WI38 (cell line): ENCODE measurements around the gene KLHDC4.

Source experiments
- H3K4me3 ChIP-seq: 2 replicates; pipeline ENCODE4 v1.5.1; 2011; ENCODE audit warnings: low read depth, mild to moderate bottlenecking, control low read depth, low read length
- TF ChIP-seq, protein P1 (sequence below): IDR thresholded peaks from 2 replicates; pipeline ENCODE4 v1.5.1; 2012; ENCODE audit warnings: low read depth, mild to moderate bottlenecking, control low read depth, low read length

The KLHDC4 gene

DNA sequence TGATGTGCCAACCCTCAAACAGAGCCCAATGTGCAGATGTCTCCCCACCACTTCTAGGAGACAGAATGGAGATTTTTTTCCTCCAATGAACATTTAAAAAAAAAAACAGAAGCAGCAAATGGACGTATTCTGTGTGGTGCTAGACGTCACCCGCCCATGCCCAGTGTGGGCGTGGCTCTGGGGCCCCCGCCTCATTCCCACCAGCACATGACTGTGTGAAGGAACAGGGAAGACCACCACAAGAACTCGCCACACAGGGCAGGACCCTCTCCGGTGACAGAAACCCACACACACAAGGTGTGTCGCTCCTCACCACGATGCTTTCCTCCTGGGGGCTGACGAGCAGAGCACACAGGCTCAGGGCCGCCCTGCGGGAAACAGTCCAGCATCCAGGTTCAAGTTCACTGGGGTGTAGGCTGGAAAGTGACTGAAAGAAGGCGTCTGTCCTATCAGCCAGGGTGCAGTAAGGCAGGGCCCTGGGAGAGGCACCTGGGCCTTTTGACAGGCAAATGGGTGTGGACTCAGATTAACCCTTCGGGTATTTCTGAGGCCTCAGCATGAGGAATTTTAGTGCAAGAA is 53.5 kb downstream of the KLHDC4 start:
- H3K4me3 ChIP-seq: no peak overlapping the region
- TF ChIP-seq, protein P1, sequence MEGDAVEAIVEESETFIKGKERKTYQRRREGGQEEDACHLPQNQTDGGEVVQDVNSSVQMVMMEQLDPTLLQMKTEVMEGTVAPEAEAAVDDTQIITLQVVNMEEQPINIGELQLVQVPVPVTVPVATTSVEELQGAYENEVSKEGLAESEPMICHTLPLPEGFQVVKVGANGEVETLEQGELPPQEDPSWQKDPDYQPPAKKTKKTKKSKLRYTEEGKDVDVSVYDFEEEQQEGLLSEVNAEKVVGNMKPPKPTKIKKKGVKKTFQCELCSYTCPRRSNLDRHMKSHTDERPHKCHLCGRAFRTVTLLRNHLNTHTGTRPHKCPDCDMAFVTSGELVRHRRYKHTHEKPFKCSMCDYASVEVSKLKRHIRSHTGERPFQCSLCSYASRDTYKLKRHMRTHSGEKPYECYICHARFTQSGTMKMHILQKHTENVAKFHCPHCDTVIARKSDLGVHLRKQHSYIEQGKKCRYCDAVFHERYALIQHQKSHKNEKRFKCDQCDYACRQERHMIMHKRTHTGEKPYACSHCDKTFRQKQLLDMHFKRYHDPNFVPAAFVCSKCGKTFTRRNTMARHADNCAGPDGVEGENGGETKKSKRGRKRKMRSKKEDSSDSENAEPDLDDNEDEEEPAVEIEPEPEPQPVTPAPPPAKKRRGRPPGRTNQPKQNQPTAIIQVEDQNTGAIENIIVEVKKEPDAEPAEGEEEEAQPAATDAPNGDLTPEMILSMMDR: no peak

DNA sequence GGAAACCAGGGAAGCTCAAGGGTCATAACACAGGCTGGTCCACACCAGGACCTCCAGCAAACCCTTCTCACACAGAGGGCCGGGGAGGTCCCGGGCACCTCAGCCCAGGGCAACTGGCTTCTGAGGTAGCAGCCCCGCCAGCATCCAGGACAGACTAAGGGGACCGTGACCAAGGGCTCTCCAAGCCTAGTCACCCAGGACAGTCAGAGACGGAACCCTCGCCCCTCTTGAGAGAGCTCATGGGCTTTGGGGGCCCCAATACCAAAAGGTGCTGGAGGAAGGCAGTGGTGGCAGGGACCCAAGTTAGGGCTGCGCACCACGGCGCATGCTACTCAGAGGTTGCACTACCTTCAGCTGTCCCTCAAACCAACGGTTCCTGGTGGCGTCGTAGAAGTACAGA is 54.9 kb downstream of the KLHDC4 start:
- TF ChIP-seq, protein P1: no peak
- H3K4me3 ChIP-seq: no peak overlapping the region

DNA sequence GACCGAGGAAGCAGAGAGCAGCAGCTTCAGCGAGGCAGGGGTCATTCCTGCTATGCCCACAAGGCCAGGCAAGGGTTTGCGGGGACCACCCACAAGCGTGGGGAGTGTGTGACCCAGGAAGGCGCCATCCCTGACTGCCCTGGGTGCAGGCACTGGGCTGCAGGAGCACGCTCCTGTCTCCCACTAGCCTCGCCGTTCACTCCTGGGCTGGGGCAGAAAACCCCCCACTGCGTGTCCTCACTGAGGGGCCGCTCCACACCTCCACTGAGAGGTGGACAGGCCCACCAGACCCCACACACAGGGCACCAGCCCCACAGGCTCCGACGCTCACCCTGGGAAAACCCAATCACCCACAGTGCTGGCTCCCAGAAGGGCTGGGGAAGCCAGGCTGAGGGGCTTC is 56.1 kb downstream of the KLHDC4 start:
- TF ChIP-seq, protein P1: no peak
- no peak overlapping the region for H3K4me3 ChIP-seq

DNA sequence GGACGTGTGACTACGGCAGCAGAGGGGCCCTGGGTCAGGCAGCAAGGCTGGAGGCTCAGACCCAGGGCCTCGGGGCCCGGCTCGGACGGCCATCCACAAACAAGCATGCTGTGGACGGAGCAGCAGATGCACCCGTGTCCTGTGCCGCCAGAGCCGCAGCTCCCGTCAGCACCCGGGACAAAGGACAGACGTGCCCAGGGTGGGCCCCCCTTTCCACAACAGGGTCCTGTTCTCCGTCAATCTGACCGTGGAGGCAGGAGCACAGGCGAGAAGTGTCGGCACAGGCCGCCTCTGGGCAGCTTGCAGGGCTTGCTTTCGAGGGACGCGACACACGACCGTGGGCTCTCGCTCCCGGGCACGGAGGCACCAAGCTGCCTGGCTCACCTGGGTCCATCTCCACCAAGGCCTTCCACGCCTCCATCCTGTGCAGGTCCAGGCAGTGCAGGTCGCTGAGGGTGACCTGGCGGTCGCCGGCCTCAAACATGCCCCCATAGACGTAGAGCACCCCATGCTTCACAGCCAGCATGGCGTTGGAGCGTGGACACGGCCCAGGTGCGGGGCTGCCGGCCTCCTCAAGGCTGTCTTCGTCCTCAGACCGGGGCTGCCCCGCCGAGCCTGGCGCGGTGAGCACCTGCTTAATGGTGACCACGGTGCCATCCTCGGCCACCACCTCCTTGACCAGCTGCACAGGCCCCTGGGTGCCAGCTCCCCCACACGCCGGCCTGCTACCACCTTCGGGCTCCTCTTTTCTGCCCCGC is 56.7 kb downstream of the KLHDC4 start:
- H3K4me3 ChIP-seq: no peak overlapping the region
- TF ChIP-seq, protein P1: no peak

DNA sequence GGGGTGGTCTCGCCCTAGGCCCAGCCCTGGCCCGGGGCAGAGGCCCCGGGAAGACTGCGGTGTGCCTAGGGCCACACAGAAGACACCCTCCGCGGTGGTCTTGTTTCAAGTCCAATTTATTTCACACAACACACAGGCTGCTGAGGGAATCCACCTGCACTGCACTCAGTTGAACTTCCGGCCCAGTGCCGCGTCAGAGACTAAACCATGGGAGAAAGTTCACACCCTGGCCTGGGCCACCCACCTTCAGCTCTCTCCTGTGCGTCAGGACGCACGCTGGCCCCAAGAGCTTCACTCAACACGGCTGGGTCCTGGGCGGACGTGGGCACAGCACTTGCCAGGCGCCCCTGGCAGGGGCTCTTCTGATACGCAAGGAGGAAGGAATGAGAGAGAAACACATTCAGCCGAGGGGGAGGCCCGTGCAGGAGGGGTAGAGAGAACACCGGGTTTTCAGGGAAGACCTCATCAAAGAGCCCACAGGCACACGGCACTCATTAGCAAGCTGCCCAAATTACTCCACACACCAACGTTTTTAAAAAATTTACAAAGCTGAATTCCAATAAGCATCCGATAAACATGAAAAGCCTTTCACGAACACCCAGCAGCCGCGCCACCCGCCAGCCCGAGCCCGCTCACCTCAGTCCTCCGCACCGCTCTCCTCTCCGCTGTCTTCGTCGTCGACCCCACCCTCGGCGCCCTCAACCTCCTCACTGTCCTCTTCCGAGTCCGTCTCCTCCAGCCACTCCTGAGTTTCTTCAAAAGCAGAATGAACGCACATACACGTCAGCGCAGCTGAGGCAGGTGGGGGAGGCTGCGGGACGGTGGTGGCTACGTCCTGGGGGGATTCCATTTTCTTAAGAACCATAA is 57.8 kb downstream of the KLHDC4 start:
- H3K4me3 ChIP-seq: no peak overlapping the region
- TF ChIP-seq, protein P1: no peak

DNA sequence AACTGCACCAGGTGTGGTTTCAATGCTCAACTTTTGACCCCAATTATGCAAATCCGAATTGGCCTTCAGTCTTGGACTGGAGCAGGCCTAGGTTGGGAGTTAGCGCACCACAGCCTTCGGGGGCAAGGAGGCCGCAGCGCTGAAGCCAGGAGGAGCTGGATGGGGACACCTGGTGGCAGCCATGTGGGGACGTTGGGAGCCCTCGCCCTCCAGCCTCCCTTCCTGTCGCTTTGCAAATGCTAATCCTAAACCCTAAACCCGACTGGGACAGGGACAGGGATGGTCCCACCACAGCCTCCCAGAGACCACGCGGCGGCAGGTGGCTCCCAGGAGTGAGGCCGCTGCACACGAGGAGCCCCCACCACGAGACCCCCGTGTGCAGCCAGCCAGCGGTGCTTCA is 58.7 kb downstream of the KLHDC4 start:
- TF ChIP-seq, protein P1: no peak

More for the DNA sequence above, 58.7 kb downstream of the KLHDC4 start:
- no peak overlapping the region for H3K4me3 ChIP-seq
